GM12872 (cell line): ENCODE data around the gene APCDD1L.

Experiments
- TF ChIP-seq, protein P1 (sequence below): IDR thresholded peaks from 3 replicates; pipeline ENCODE4 v1.5.1; 2011; ENCODE audit warnings: low read depth, mild to moderate bottlenecking, low read length, moderate library complexity; ENCODE audit not compliant: insufficient read depth

Gene APCDD1L

GRCh38 chr20:58416835-58417234 lies 98.4 kb downstream of the APCDD1L start:
- TF ChIP-seq, protein P1, sequence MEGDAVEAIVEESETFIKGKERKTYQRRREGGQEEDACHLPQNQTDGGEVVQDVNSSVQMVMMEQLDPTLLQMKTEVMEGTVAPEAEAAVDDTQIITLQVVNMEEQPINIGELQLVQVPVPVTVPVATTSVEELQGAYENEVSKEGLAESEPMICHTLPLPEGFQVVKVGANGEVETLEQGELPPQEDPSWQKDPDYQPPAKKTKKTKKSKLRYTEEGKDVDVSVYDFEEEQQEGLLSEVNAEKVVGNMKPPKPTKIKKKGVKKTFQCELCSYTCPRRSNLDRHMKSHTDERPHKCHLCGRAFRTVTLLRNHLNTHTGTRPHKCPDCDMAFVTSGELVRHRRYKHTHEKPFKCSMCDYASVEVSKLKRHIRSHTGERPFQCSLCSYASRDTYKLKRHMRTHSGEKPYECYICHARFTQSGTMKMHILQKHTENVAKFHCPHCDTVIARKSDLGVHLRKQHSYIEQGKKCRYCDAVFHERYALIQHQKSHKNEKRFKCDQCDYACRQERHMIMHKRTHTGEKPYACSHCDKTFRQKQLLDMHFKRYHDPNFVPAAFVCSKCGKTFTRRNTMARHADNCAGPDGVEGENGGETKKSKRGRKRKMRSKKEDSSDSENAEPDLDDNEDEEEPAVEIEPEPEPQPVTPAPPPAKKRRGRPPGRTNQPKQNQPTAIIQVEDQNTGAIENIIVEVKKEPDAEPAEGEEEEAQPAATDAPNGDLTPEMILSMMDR, result no peak

- TF ChIP-seq, protein P1, result no peak
Observed at GRCh38 chr20:58416057-58416456, 99.1 kb downstream of the APCDD1L start.
